Activated T-cell treated with anti-CD3 and anti-CD28 coated beads, Interleukin-2, amount 50 U/mL, for 4 hours (primary cell): ENCODE measurements around the gene PDE11A. TPM values are rescaled to one million over a fixed set of nuclear protein-coding genes. Genes with fewer than 3 reads are reported as not detected.

Experiments used
- ATAC-seq, 2 donors: fragments of 200-7000 bp; cut with Tn5 transposase; one replicate each; pipeline ENCODE4 v1.10.0; 2021
- DNase-seq: peaks from one replicate; pipeline ENCODE4 v3.0.0-alpha.2; 2020
- H3K27me3 Mint-ChIP-seq: one replicate; pipeline ENCODE4 v1.8.0; 2021; ENCODE audit warnings: low read depth, mixed read lengths
- H3K36me3 Mint-ChIP-seq: one replicate; pipeline ENCODE4 v1.8.0; 2022; ENCODE audit warnings: mixed read lengths; ENCODE audit not compliant: insufficient read depth
- H3K4me1 Mint-ChIP-seq: one replicate; pipeline ENCODE4 v1.8.0; 2021; ENCODE audit warnings: low read depth, mixed read lengths
- H3K4me3 Mint-ChIP-seq: one replicate; pipeline ENCODE4 v1.8.0; 2021; ENCODE audit warnings: mild to moderate bottlenecking, moderate library complexity, mixed read lengths
- H3K9me3 Mint-ChIP-seq: one replicate; pipeline ENCODE4 v1.8.0; 2021; ENCODE audit warnings: mixed read lengths
- total RNA-seq, 3 donors: library from RNA; stranded (reverse); gene quantifications; one replicate each; pipeline ENCODE4 v1.2.1, GENCODE V29; 2021

Gene PDE11A
- total RNA-seq: not detected

GRCh38 chr2:178072383-178073301 lies at the start of gene PDE11A:
Gene PDE11A, minus strand, starts transcription at chr2:178072777. Its CDS starts 340 bp downstream, at chr2:178072437.
- DNase-seq: no peak
- ATAC-seq: peak; percentile 84 to 88
- H3K4me3 Mint-ChIP-seq: peak within 1 kb of the TSS; percentile 44
- peaks cover 47% of the 10 kb centered on the region for H3K27me3 Mint-ChIP-seq
- peaks cover 5% of the 10 kb centered on the region for H3K9me3 Mint-ChIP-seq
- peaks cover 8% of the 10 kb centered on the region for H3K4me1 Mint-ChIP-seq
- no peaks in the 10 kb centered on the region for H3K36me3 Mint-ChIP-seq

- Mint-ChIP-seq H3K4me3 (no peak overlapping the region), H3K36me3 (peaks cover 40% of the 10 kb centered on the region), H3K27me3 (no peaks in the 10 kb centered on the region), H3K9me3 (no peaks in the 10 kb centered on the region), H3K4me1 (peaks cover 15% of the 10 kb centered on the region)
- DNase-seq: no peak
- no peak for ATAC-seq
These were observed 46.8 kb upstream of the PDE11A start for GRCh38 chr2:178119179-178119922.

- Mint-ChIP-seq H3K36me3 (peaks cover 30% of the 10 kb centered on the region), H3K9me3 (no peaks in the 10 kb centered on the region), H3K4me3 (no peak overlapping the region), H3K4me1 (peaks cover 26% of the 10 kb centered on the region), H3K27me3 (no peaks in the 10 kb centered on the region)
- no peak for DNase-seq
- no peak for ATAC-seq
These were observed 45.1 kb upstream of the PDE11A start for GRCh38 chr2:178117725-178118124.

GRCh38 chr2:178115271-178115670 lies 42.7 kb upstream of the PDE11A start:
- H3K36me3 Mint-ChIP-seq: peaks cover 11% of the 10 kb centered on the region
- peaks cover 30% of the 10 kb centered on the region for H3K4me1 Mint-ChIP-seq
- no peak overlapping the region for H3K4me3 Mint-ChIP-seq
- DNase-seq (no peak), ATAC-seq (no peak)
- no peaks in the 10 kb centered on the region for H3K9me3 Mint-ChIP-seq
- no peaks in the 10 kb centered on the region for H3K27me3 Mint-ChIP-seq

GRCh38 chr2:178114462-178114861 lies 41.9 kb upstream of the PDE11A start:
- DNase-seq (no peak), ATAC-seq (no peak)
- H3K4me1 Mint-ChIP-seq: peaks cover 30% of the 10 kb centered on the region
- no peaks in the 10 kb centered on the region for H3K9me3 Mint-ChIP-seq
- H3K36me3 Mint-ChIP-seq: peaks cover 9% of the 10 kb centered on the region
- no peaks in the 10 kb centered on the region for H3K27me3 Mint-ChIP-seq
- peak overlapping the region; percentile 20 for H3K4me3 Mint-ChIP-seq

- Mint-ChIP-seq H3K27me3 (no peaks in the 10 kb centered on the region), H3K4me3 (peak within 1 kb of the TSS; percentile 93), H3K36me3 (peaks cover 4% of the 10 kb centered on the region), H3K4me1 (peaks cover 26% of the 10 kb centered on the region), H3K9me3 (no peaks in the 10 kb centered on the region)
- DNase-seq (peak; percentile 81), ATAC-seq (peak; percentile 96)
These were observed 39.9 kb upstream of the PDE11A start, which contains the start of gene RBM45 for GRCh38 chr2:178112202-178113152. Gene RBM45, plus strand, starts transcription at chr2:178112437. Its CDS starts 110 bp downstream, at chr2:178112547.

GRCh38 chr2:178111743-178112142 lies 39.2 kb upstream of the PDE11A start:
- DNase-seq (no peak), ATAC-seq (peak; percentile 1 to 9)
- peak overlapping the region; percentile 93 for H3K4me3 Mint-ChIP-seq
- H3K9me3 Mint-ChIP-seq: no peaks in the 10 kb centered on the region
- no peaks in the 10 kb centered on the region for H3K27me3 Mint-ChIP-seq
- H3K4me1 Mint-ChIP-seq: peaks cover 26% of the 10 kb centered on the region
- peaks cover 4% of the 10 kb centered on the region for H3K36me3 Mint-ChIP-seq

GRCh38 chr2:178110681-178111080 lies 38.1 kb upstream of the PDE11A start:
- DNase-seq: no peak
- no peak overlapping the region for H3K4me3 Mint-ChIP-seq
- peaks cover 2% of the 10 kb centered on the region for H3K36me3 Mint-ChIP-seq
- H3K27me3 Mint-ChIP-seq: no peaks in the 10 kb centered on the region
- H3K9me3 Mint-ChIP-seq: no peaks in the 10 kb centered on the region
- no peak for ATAC-seq
- H3K4me1 Mint-ChIP-seq: peaks cover 24% of the 10 kb centered on the region

GRCh38 chr2:178109813-178110212 lies 37.2 kb upstream of the PDE11A start:
- Mint-ChIP-seq H3K27me3 (no peaks in the 10 kb centered on the region), H3K36me3 (no peaks in the 10 kb centered on the region)
- no peak for ATAC-seq

GRCh38 chr2:178108176-178108575 lies 35.6 kb upstream of the PDE11A start:
- ATAC-seq (no peak), DNase-seq (no peak)
- H3K9me3 Mint-ChIP-seq: no peaks in the 10 kb centered on the region
- no peaks in the 10 kb centered on the region for H3K36me3 Mint-ChIP-seq
- H3K4me3 Mint-ChIP-seq: no peak overlapping the region
- H3K27me3 Mint-ChIP-seq: no peaks in the 10 kb centered on the region
- H3K4me1 Mint-ChIP-seq: peaks cover 9% of the 10 kb centered on the region

More at GRCh38 chr2:178109813-178110212, 37.2 kb upstream of the PDE11A start:
- DNase-seq: no peak
- Mint-ChIP-seq H3K4me3 (no peak overlapping the region), H3K4me1 (peaks cover 22% of the 10 kb centered on the region), H3K9me3 (no peaks in the 10 kb centered on the region)

GRCh38 chr2:178106053-178106452 lies 33.5 kb upstream of the PDE11A start:
- ATAC-seq (no peak), DNase-seq (no peak)
- Mint-ChIP-seq H3K4me3 (no peak overlapping the region), H3K4me1 (no peaks in the 10 kb centered on the region), H3K27me3 (no peaks in the 10 kb centered on the region), H3K9me3 (no peaks in the 10 kb centered on the region), H3K36me3 (no peaks in the 10 kb centered on the region)

GRCh38 chr2:178105566-178105965 lies 33.0 kb upstream of the PDE11A start:
- ATAC-seq: no peak
- no peaks in the 10 kb centered on the region for H3K27me3 Mint-ChIP-seq
- H3K9me3 Mint-ChIP-seq: no peaks in the 10 kb centered on the region
- H3K36me3 Mint-ChIP-seq: no peaks in the 10 kb centered on the region
- no peaks in the 10 kb centered on the region for H3K4me1 Mint-ChIP-seq
- DNase-seq: no peak
- no peak overlapping the region for H3K4me3 Mint-ChIP-seq

- no peak for ATAC-seq
- no peaks in the 10 kb centered on the region for H3K9me3 Mint-ChIP-seq
These were observed 28.9 kb upstream of the PDE11A start for GRCh38 chr2:178101321-178102079.

More at GRCh38 chr2:178101321-178102079, 28.9 kb upstream of the PDE11A start:
- Mint-ChIP-seq H3K4me3 (no peak overlapping the region), H3K36me3 (no peaks in the 10 kb centered on the region), H3K27me3 (no peaks in the 10 kb centered on the region), H3K4me1 (no peaks in the 10 kb centered on the region)
- no peak for DNase-seq
